Cardiac septum (tissue), 1 donor: Measurements from ENCODE around the gene RABEPK. TPM values are rescaled to one million over a fixed set of nuclear protein-coding genes. Genes with fewer than 3 reads are reported as not detected.

Experiments used
- DNase-seq: peaks from one replicate; pipeline ENCODE4 v3.0.0-alpha.2; 2020; ENCODE audit warnings: low spot score
- intact Hi-C: fragments of 100-400 bp; cut with DNase I; formaldehyde crosslinking; loops from one replicate; pipeline ENCODE4 v1.14.0; 2022
- total RNA-seq: library from RNA; stranded (reverse); fragmentation: NEBNext Ultra II Directional; extraction: Animal tissue kit (Norgen Biotek cat#: 25700); gene quantifications from one replicate; pipeline ENCODE4 v1.2.1, GENCODE V29; 2021
- donor health status: DM: no; HTN: no; CAD: no.

The RABEPK gene
- total RNA-seq, 1 donor from 2014 or later, result 9.4 TPM

- no peak for DNase-seq
- intact Hi-C loops, result no loop called here
Measured at GRCh38 chr9:125268394-125269013, 68.2 kb downstream of the RABEPK start.

- no peak for DNase-seq
- intact Hi-C loops, result no loop called here
Measured at GRCh38 chr9:125269014-125269397, 68.7 kb downstream of the RABEPK start.

- no peak for DNase-seq
Measured at GRCh38 chr9:125271081-125271480, 70.7 kb downstream of the RABEPK start.

GRCh38 chr9:125272697-125273096, 72.4 kb downstream of the RABEPK start:
- intact Hi-C loops, result no loop called here
- no peak for DNase-seq

More at GRCh38 chr9:125271081-125271480, 70.7 kb downstream of the RABEPK start:
- intact Hi-C loops, result no loop called here

GRCh38 chr9:125276771-125277170, 76.4 kb downstream of the RABEPK start:
- DNase-seq, result no peak

GRCh38 chr9:125277411-125277810, 77.1 kb downstream of the RABEPK start:
- intact Hi-C loops, result no loop called here
- DNase-seq, result no peak

More at GRCh38 chr9:125276771-125277170, 76.4 kb downstream of the RABEPK start:
- intact Hi-C loops, result no loop called here

GRCh38 chr9:125280945-125281344, 80.6 kb downstream of the RABEPK start:
- intact Hi-C loops, result no loop called here
- DNase-seq, result no peak

Other genes starting within 250 kb of the RABEPK start
- gene SCAI, start 57.0 kb upstream of the RABEPK start, total RNA-seq, result 4.8 TPM
- 32.5 TPM for gene PPP6C, start 10.7 kb upstream of the RABEPK start, total RNA-seq
- gene HSPA5, start 40.8 kb downstream of the RABEPK start, total RNA-seq, result 284 TPM
- gene GAPVD1, start 61.3 kb downstream of the RABEPK start, total RNA-seq, result 31.1 TPM